HL-60 (cell line): ENCODE data around the gene ITPA.

Experiments
- DNase-seq, 2 experiments: peaks; one replicate each; pipeline ENCODE4 v3.0.0-alpha.2; 2010 to 2020; ENCODE audit warnings: low read depth in 1 of 2, low spot score in 1 of 2
- H3K27ac ChIP-seq: fragments of 250-450 bp; sonication (Bioruptor Pico); replicated peaks from 2 replicates; pipeline ENCODE4 v1.5.1; 2020; ENCODE audit warnings: mild to moderate bottlenecking, moderate library complexity
- H3K27me3 ChIP-seq: fragments of 250-450 bp; sonication (Bioruptor Pico); 2 replicates; pipeline ENCODE4 v1.5.1; 2021; ENCODE audit warnings: mild to moderate bottlenecking, moderate library complexity; ENCODE audit not compliant: insufficient read depth, poor library complexity, severe bottlenecking
- H3K4me3 ChIP-seq: replicated peaks from 2 replicates; pipeline ENCODE4 v1.5.1; 2011; ENCODE audit warnings: mild to moderate bottlenecking, control low read depth, low read length; ENCODE audit not compliant: insufficient read depth
- GABPA ChIP-seq: IDR thresholded peaks from 2 replicates; pipeline ENCODE4 v1.6.1; 2012; ENCODE audit warnings: low read depth
- POLR2AphosphoS5 ChIP-seq: IDR thresholded peaks from 2 replicates; pipeline ENCODE4 v1.6.1; 2012; ENCODE audit warnings: low read depth
- SPI1 ChIP-seq: IDR thresholded peaks from 2 replicates; pipeline ENCODE4 v1.6.1; 2012; ENCODE audit warnings: low read depth, mild to moderate bottlenecking, borderline replicate concordance
- TF ChIP-seq, protein P1 (sequence below): IDR thresholded peaks from 2 replicates; pipeline ENCODE4 v1.6.1; 2012; ENCODE audit warnings: low read depth; ENCODE audit not compliant: insufficient replicate concordance
- TF ChIP-seq, protein P2 (sequence below): IDR thresholded peaks from one replicate; pipeline ENCODE4 v1.5.1; 2011; ENCODE audit warnings: low read length, control low read depth, inconsistent platforms; ENCODE audit not compliant: insufficient read depth

Gene ITPA

DNA sequence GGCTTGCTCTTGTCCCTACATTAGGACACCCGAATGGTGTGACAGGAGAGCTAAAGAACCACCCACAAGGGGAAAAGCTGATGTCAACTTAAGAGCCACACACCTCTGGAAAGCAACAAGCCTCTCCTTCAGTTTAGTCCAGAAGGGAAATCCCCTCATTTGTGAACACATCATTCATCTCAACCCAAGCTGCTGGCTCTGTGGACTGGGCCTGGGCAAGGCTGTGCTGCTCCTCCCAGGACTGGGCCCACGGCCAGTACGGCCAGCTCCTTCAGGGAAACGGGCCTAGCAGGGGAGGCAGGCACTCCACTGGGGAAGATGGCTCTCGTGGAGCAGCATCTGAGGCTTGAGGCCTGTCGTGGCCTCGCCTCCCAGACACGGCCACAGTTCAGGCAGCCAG lies 42.5 kb downstream of the ITPA start:
- Histone ChIP-seq H3K4me3 (no peak overlapping the region), H3K27me3 (peaks cover 19% of the 10 kb centered on the region), H3K27ac (no peak overlapping the region)
- no peak for DNase-seq
- TF ChIP-seq SPI1 (no peak), POLR2AphosphoS5 (no peak), GABPA (no peak)
- TF ChIP-seq, protein P1, sequence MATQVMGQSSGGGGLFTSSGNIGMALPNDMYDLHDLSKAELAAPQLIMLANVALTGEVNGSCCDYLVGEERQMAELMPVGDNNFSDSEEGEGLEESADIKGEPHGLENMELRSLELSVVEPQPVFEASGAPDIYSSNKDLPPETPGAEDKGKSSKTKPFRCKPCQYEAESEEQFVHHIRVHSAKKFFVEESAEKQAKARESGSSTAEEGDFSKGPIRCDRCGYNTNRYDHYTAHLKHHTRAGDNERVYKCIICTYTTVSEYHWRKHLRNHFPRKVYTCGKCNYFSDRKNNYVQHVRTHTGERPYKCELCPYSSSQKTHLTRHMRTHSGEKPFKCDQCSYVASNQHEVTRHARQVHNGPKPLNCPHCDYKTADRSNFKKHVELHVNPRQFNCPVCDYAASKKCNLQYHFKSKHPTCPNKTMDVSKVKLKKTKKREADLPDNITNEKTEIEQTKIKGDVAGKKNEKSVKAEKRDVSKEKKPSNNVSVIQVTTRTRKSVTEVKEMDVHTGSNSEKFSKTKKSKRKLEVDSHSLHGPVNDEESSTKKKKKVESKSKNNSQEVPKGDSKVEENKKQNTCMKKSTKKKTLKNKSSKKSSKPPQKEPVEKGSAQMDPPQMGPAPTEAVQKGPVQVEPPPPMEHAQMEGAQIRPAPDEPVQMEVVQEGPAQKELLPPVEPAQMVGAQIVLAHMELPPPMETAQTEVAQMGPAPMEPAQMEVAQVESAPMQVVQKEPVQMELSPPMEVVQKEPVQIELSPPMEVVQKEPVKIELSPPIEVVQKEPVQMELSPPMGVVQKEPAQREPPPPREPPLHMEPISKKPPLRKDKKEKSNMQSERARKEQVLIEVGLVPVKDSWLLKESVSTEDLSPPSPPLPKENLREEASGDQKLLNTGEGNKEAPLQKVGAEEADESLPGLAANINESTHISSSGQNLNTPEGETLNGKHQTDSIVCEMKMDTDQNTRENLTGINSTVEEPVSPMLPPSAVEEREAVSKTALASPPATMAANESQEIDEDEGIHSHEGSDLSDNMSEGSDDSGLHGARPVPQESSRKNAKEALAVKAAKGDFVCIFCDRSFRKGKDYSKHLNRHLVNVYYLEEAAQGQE = no peak
- TF ChIP-seq, protein P2, sequence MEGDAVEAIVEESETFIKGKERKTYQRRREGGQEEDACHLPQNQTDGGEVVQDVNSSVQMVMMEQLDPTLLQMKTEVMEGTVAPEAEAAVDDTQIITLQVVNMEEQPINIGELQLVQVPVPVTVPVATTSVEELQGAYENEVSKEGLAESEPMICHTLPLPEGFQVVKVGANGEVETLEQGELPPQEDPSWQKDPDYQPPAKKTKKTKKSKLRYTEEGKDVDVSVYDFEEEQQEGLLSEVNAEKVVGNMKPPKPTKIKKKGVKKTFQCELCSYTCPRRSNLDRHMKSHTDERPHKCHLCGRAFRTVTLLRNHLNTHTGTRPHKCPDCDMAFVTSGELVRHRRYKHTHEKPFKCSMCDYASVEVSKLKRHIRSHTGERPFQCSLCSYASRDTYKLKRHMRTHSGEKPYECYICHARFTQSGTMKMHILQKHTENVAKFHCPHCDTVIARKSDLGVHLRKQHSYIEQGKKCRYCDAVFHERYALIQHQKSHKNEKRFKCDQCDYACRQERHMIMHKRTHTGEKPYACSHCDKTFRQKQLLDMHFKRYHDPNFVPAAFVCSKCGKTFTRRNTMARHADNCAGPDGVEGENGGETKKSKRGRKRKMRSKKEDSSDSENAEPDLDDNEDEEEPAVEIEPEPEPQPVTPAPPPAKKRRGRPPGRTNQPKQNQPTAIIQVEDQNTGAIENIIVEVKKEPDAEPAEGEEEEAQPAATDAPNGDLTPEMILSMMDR = no peak

DNA sequence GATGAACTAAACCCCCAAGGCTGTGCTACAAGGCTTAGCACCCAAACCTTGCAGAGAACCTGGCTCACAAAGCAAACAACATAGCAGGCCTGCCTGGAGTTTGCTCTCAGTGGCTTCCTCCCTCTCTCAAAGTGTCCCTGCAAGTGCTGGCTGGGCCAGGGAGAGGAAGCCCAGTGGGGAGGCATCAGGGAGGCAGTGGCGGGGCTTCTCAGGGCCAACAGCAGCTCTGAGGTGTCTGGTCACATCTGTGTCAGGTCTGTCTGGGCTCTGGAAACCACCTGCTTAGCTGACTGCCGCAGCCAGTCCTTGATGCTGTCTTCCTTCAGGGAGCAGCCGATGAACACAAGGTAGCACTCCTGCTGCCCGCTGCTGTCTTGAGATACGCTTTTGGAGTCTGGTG lies 46.4 kb downstream of the ITPA start:
- TF ChIP-seq, protein P2 = no peak
- TF ChIP-seq GABPA (no peak), SPI1 (no peak)
- Histone ChIP-seq H3K27ac (no peak overlapping the region), H3K4me3 (no peak overlapping the region), H3K27me3 (no peaks in the 10 kb centered on the region)
- no peak for DNase-seq

DNA sequence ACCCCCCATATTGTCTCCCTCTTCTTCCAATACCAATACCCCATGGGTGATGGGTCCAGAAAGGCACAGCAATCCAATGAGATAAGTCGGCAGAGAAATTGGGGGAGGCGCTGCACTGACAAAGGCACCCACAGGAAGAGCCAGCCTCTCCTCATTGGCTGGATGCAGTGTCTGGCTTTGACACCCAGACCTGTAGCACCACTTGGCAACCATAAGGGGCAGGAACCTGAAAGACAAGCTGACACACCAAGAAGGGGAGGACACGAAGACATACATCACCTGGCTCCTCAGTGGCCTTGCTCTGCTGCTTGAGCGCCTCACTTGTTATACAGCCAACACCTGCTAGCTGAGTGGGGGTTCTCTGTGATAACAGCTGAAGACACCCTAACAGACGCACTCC lies 49.1 kb downstream of the ITPA start:
- DNase-seq = no peak
- no peak overlapping the region for H3K4me3 ChIP-seq
- no peak overlapping the region for H3K27ac ChIP-seq
- TF ChIP-seq GABPA (no peak), POLR2AphosphoS5 (no peak), SPI1 (no peak)
- TF ChIP-seq, protein P1 = no peak
- TF ChIP-seq, protein P2 = no peak
- H3K27me3 ChIP-seq = no peaks in the 10 kb centered on the region

DNA sequence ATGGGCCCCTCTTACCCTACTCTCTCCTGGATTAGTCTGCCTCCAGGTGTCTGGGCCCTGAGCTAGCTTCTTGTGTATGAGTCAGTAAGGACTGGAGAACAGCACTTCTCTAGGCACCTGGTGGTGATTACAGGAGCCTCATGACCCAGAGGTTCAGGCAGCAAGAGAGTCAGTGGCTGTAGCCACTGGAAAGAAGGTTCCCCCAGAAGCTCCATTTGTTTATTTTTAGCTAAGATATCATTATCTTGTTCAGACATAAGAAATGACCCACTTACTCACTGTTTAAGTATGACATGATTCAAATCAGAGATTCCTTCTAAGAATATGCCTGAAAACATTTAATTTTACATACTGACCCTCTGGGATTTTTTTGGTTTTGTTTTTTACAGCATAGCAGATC lies 53.3 kb downstream of the ITPA start:
- TF ChIP-seq GABPA = no peak
- TF ChIP-seq SPI1 = no peak
- TF ChIP-seq, protein P1 = no peak
- no peak for DNase-seq
- no peak overlapping the region for H3K27ac ChIP-seq
- no peaks in the 10 kb centered on the region for H3K27me3 ChIP-seq
- H3K4me3 ChIP-seq = no peak overlapping the region
